ENCODE data around the gene EFCAB5. TPM values are rescaled to one million over a fixed set of nuclear protein-coding genes. Genes with fewer than 3 reads are reported as not detected.
"Not testable (repeated sequence)": the region's sequence is repeated elsewhere in the genome, so short reads cannot be mapped to it uniquely, and the experiment has no call there.

EFCAB5 gene
- total RNA-seq, 1 donor from 2014 or later: 0.30 TPM

DNA sequence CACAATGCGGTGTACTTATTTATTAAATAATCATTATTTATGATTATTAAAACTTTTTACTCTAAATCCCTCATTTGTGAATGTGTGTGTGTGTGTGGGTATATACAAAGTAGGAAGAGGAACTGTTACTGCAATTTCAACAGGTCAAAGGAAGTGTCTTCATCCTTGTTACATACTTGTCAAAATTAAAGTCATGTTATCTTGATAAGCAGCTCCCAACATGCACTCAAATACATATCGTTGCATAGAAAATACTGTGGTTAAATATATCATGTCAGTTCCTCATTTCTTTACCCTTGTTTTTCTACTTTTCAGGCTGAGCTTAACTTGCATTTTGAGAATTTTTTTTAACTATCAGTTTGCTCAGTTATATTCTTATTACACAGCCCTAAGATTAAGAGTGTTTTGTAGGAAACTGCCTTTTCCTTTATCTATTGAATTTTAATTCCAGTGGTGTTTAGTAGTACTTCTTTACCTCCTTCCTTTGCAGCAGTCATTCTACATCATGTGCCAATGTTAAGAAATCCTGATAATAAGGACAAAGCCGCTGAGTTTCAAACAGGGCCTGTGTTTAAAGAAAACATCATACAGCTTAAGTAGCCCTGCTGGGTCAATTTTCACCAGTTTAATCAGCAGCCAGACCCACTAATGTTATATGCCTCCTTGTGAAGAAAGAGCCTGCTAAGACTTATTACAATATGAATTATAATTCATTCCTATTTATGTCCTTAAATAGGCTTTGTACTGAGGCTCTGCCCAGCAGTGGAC lies 7.2 kb downstream of the EFCAB5 start:
- Mint-ChIP-seq H3K9me3 (peaks cover 3% of the 10 kb centered on the region), H3K4me3 (no peak overlapping the region), H3K27me3 (ENCODE audit: low read depth) (no peaks in the 10 kb centered on the region), H3K27ac (ENCODE audit: unreplicated experiment) (no peak overlapping the region), H3K36me3 (ENCODE audit: low read depth) (peaks cover 2% of the 10 kb centered on the region), H3K4me1 (peaks cover 20% of the 10 kb centered on the region)
- no peak for DNase-seq (ENCODE audit: low read depth, low spot score)
- TF ChIP-seq, protein P1, sequence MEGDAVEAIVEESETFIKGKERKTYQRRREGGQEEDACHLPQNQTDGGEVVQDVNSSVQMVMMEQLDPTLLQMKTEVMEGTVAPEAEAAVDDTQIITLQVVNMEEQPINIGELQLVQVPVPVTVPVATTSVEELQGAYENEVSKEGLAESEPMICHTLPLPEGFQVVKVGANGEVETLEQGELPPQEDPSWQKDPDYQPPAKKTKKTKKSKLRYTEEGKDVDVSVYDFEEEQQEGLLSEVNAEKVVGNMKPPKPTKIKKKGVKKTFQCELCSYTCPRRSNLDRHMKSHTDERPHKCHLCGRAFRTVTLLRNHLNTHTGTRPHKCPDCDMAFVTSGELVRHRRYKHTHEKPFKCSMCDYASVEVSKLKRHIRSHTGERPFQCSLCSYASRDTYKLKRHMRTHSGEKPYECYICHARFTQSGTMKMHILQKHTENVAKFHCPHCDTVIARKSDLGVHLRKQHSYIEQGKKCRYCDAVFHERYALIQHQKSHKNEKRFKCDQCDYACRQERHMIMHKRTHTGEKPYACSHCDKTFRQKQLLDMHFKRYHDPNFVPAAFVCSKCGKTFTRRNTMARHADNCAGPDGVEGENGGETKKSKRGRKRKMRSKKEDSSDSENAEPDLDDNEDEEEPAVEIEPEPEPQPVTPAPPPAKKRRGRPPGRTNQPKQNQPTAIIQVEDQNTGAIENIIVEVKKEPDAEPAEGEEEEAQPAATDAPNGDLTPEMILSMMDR (conservative IDR thresholded peaks at IDR 0.05): no peak

DNA sequence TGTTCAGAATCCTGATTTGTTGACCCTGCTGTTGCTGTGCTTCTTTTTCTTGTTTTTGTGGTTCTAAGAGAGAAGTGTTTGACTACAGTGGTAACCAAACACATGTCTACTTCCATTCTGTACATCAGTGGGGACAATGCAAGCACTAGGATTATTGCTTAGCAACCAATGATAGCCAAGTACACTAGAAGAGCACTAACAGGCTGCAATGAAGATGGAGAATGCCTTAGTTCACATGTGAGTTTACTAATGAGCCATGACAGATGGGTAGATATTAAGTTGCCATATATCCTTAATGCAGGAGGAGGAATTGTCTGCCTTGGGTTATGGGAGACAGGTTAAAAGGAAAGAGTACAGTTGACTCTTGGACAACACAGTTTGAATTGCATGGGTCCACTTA lies 8.3 kb downstream of the EFCAB5 start:
- no peak for DNase-seq (ENCODE audit: low read depth, low spot score)
- Mint-ChIP-seq H3K4me1 (peaks cover 20% of the 10 kb centered on the region), H3K27ac (ENCODE audit: unreplicated experiment) (peak overlapping the region; percentile 53), H3K4me3 (no peak overlapping the region), H3K27me3 (ENCODE audit: low read depth) (no peaks in the 10 kb centered on the region), H3K9me3 (peaks cover 6% of the 10 kb centered on the region), H3K36me3 (ENCODE audit: low read depth) (peaks cover 5% of the 10 kb centered on the region)
- TF ChIP-seq, protein P1 (conservative IDR thresholded peaks at IDR 0.05): no peak

DNA sequence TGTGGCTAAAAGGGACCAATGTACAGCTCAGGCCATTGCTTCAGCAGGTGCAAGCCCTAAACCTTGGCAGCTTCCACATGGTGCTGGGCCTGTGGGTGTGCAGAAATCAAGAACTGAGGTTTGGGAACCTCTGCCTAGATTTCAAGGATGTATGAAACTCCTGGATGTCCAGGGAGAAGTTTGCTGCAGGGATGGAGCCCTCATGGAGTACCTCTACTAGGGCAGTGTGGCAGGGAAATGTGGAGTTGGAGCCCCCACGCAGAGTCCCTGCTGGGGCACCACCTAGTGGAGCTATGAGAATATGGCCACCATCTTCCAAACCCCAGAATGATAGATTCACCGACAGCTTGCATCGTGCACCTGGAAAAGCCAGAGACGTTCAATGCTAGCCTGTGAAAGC lies 13.0 kb downstream of the EFCAB5 start:
- peaks cover 5% of the 10 kb centered on the region for H3K36me3 Mint-ChIP-seq (ENCODE audit: low read depth)
- H3K9me3 Mint-ChIP-seq: peaks cover 9% of the 10 kb centered on the region
- TF ChIP-seq, protein P1 (conservative IDR thresholded peaks at IDR 0.05): no peak
- no peak overlapping the region for H3K4me3 Mint-ChIP-seq
- no peak overlapping the region for H3K27ac Mint-ChIP-seq (ENCODE audit: unreplicated experiment)
- no peaks in the 10 kb centered on the region for H3K27me3 Mint-ChIP-seq (ENCODE audit: low read depth)
- peaks cover 10% of the 10 kb centered on the region for H3K4me1 Mint-ChIP-seq
- DNase-seq (ENCODE audit: low read depth, low spot score): no peak

DNA sequence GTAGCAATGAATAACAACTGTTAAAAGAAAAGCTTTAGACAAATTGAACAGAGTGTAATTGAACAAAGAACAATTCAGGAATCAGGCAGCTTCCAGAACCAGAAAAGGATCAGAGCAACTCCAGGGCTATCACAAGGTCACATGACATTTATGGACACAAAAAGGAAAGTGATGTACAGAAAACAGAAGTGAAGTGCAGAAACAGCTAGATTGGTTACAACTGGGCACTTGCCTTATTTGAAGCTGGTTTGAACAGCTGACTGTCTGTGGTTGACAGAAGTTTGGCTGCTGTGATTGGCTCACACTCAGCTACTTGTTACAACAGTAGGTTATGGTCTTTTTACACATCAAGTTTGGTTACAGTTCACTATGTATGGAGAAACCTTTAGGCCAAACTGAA lies 14.8 kb downstream of the EFCAB5 start:
- H3K27ac Mint-ChIP-seq (ENCODE audit: unreplicated experiment): no peak overlapping the region
- TF ChIP-seq, protein P1 (conservative IDR thresholded peaks at IDR 0.05): no peak
- H3K4me1 Mint-ChIP-seq: no peaks in the 10 kb centered on the region
- peaks cover 5% of the 10 kb centered on the region for H3K36me3 Mint-ChIP-seq (ENCODE audit: low read depth)
- no peak overlapping the region for H3K4me3 Mint-ChIP-seq
- peaks cover 9% of the 10 kb centered on the region for H3K9me3 Mint-ChIP-seq
- DNase-seq (ENCODE audit: low read depth, low spot score): no peak
- H3K27me3 Mint-ChIP-seq (ENCODE audit: low read depth): no peaks in the 10 kb centered on the region

DNA sequence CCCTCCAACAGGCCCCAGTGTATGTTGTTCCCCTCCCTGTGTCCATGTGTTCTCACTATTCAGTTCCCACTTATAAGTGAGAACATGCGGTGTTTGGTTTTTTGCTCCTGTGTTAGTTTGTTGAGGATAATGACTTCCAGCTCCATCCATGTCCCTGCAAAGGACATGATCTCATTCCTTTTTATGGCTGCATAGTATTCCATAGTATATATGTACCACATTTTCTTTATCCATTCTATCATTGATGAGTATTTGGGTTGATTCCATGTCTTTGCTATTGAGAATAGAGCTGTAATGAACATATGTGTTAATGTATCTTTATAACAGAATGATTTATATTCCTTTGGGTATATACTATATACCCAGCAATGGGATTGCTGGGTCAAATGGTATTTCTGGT lies 16.1 kb downstream of the EFCAB5 start:
- H3K4me3 Mint-ChIP-seq; DNase-seq (ENCODE audit: low read depth, low spot score); H3K4me1 Mint-ChIP-seq; H3K36me3 Mint-ChIP-seq (ENCODE audit: low read depth); H3K9me3 Mint-ChIP-seq; H3K27me3 Mint-ChIP-seq (ENCODE audit: low read depth): not testable (repeated sequence)
- peak overlapping the region; percentile 53 for H3K27ac Mint-ChIP-seq (ENCODE audit: unreplicated experiment)

DNA sequence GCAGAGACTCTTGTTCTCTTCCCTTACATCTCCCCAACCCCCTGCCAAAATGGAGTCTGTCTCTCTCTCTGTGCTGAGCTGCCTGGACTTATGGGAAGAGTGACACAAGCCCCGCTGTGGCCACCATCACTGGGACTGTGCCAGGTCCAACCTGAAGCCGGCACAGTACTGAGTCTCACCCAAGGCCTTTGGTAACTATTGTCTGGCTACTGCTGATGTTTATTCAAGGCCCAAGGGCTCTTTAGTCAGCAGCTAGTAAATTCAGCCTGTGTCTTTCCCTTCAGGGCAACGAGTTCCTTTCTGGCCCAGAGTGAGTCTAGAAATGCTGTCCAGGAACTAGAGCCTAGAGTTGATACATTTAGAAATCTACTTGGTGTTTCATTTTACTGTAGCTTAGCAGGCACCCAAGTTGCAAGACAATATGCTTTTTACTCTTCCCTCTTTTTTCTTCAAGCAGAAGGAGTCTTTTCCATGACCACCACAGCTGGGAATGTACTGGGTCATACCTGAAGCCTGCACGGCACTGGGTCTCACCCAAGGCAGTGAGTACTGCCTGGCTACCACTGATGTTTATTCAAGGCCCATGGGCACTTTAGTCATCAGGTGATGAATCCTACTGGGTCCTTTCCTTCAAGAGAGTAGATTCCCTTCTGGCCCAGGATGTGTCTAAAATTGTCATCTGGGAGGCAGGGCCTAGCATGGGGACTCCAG lies 17.7 kb downstream of the EFCAB5 start:
- DNase-seq (ENCODE audit: low read depth, low spot score): no peak
- H3K36me3 Mint-ChIP-seq (ENCODE audit: low read depth): no peaks in the 10 kb centered on the region
- H3K27ac Mint-ChIP-seq (ENCODE audit: unreplicated experiment): peak overlapping the region; percentile 31
- H3K9me3 Mint-ChIP-seq: peaks cover 3% of the 10 kb centered on the region
- H3K4me3 Mint-ChIP-seq: no peak overlapping the region
- TF ChIP-seq, protein P1 (conservative IDR thresholded peaks at IDR 0.05): no peak
- H3K27me3 Mint-ChIP-seq (ENCODE audit: low read depth): no peaks in the 10 kb centered on the region
- H3K4me1 Mint-ChIP-seq: no peaks in the 10 kb centered on the region
